Caki2 (cell line): ENCODE results near the gene SPRED1. TPM values are rescaled to one million over a fixed set of nuclear protein-coding genes. Genes with fewer than 3 reads are reported as not detected.
"Not testable (repeated sequence)": the region's sequence is repeated elsewhere in the genome, so short reads cannot be mapped to it uniquely, and the experiment has no call there.

Source experiments
- DNase-seq: peaks from one replicate; pipeline ENCODE4 v3.0.0-alpha.2; 2015; ENCODE audit warnings: low read depth
- in situ Hi-C: cut with HindIII; loops from 2 replicates; pipeline ENCODE4 v1.10.0; 2016; ENCODE audit warnings: low sequenced_read_pairs, low pct_unique_long_range_greater_than_20kb, mixed read lengths
- total RNA-seq: library from RNA; depleted of rRNA; stranded (reverse); fragments of >200 nt; shearing (Covaris generic); gene quantifications from 2 replicates; pipeline ENCODE4 v1.2.3, GENCODE V29; 2014; ENCODE audit warnings: low replicate concordance

The SPRED1 gene
- total RNA-seq, 1 experiment from 2014 or later: 11.2 TPM

GRCh38 chr15:38227941-38228340, 24.7 kb upstream of the SPRED1 start:
- DNase-seq: no peak
- in situ Hi-C loops: no loop called here

- in situ Hi-C loops: no loop called here
- DNase-seq: no peak
These were observed 24.0 kb upstream of the SPRED1 start for GRCh38 chr15:38228618-38229017.

GRCh38 chr15:38229705-38230310, 22.8 kb upstream of the SPRED1 start:
- no peak for DNase-seq
- in situ Hi-C loops: no loop called here

GRCh38 chr15:38231436-38231835, 21.2 kb upstream of the SPRED1 start:
- DNase-seq: no peak
- in situ Hi-C loops: no loop called here

- in situ Hi-C loops, DNase-seq: not testable (repeated sequence)
These were observed 15.6 kb upstream of the SPRED1 start for GRCh38 chr15:38237021-38237420.

- no peak for DNase-seq
- in situ Hi-C loops: no loop called here
These were observed 14.3 kb upstream of the SPRED1 start for GRCh38 chr15:38238311-38238710.

GRCh38 chr15:38242055-38242454, 10.6 kb upstream of the SPRED1 start:
- in situ Hi-C loops: no loop called here
- DNase-seq: no peak

GRCh38 chr15:38243278-38244055, 9.2 kb upstream of the SPRED1 start:
- in situ Hi-C loops: no loop called here

GRCh38 chr15:38247336-38247735, 5.3 kb upstream of the SPRED1 start:
- DNase-seq: no peak
- in situ Hi-C loops: no loop called here

More at GRCh38 chr15:38243278-38244055, 9.2 kb upstream of the SPRED1 start:
- no peak for DNase-seq

- in situ Hi-C loops: no loop called here
- DNase-seq: peak; percentile 54
These were observed 730 bp downstream of the SPRED1 start for GRCh38 chr15:38253351-38253781.

GRCh38 chr15:38254051-38254883, 1.6 kb downstream of the SPRED1 start:
- peak; percentile 72 for DNase-seq

GRCh38 chr15:38255690-38256089, 3.1 kb downstream of the SPRED1 start:
- in situ Hi-C loops: no loop called here
- DNase-seq: no peak

More at GRCh38 chr15:38254051-38254883, 1.6 kb downstream of the SPRED1 start:
- in situ Hi-C loops: no loop called here

GRCh38 chr15:38257676-38258075, 5.0 kb downstream of the SPRED1 start:
- no peak for DNase-seq
- in situ Hi-C loops: no loop called here

GRCh38 chr15:38259134-38259533, 6.5 kb downstream of the SPRED1 start:
- in situ Hi-C loops: no loop called here
- no peak for DNase-seq

- DNase-seq: no peak
- in situ Hi-C loops: no loop called here
These were observed 7.4 kb downstream of the SPRED1 start for GRCh38 chr15:38260077-38260476.

- in situ Hi-C loops: no loop called here
- no peak for DNase-seq
These were observed 10.6 kb downstream of the SPRED1 start for GRCh38 chr15:38263251-38263650.

GRCh38 chr15:38263996-38264395, 11.4 kb downstream of the SPRED1 start:
- no peak for DNase-seq
- in situ Hi-C loops: no loop called here

- DNase-seq: no peak
- in situ Hi-C loops: no loop called here
These were observed 13.8 kb downstream of the SPRED1 start for GRCh38 chr15:38266247-38266986.
